Activated B cell treated with CpG ODN at 0.5 μM for 24 hours (primary cell): Measurements from ENCODE around the gene PEF1. TPM values are rescaled to one million over a fixed set of nuclear protein-coding genes. Genes with fewer than 3 reads are reported as not detected.

Experiments used
- ATAC-seq: fragments of 200-7000 bp; cut with Tn5 transposase; one replicate; pipeline ENCODE4 v1.10.0; 2021; ENCODE audit warnings: low read depth, mild to moderate bottlenecking, moderate library complexity
- CTCF ChIA-PET: fragments of 350-600 bp; sonication (Branson Sonifier 250); formaldehyde crosslinking; loops from one replicate; lab custom pipeline; 2021; ENCODE audit warnings: antibody characterized with exemption; lab: Charles Lee
- POLR2A ChIA-PET: fragments of 350-600 bp; sonication (Branson Sonifier 250); formaldehyde crosslinking; loops from one replicate; lab custom pipeline; 2021; ENCODE audit warnings: antibody characterized with exemption; lab: Charles Lee
- DNase-seq: peaks from one replicate; pipeline ENCODE4 v3.0.0; 2022
- H3K27ac Mint-ChIP-seq: one replicate; pipeline ENCODE4 v1.8.0; 2020; ENCODE audit warnings: mixed read lengths
- H3K27me3 Mint-ChIP-seq: one replicate; pipeline ENCODE4 v1.8.0; 2021; ENCODE audit warnings: mixed read lengths
- H3K36me3 Mint-ChIP-seq: one replicate; pipeline ENCODE4 v1.8.0; 2021; ENCODE audit warnings: low read depth, mixed read lengths
- H3K4me1 Mint-ChIP-seq: one replicate; pipeline ENCODE4 v1.8.0; 2021; ENCODE audit warnings: mixed read lengths
- H3K4me3 Mint-ChIP-seq: one replicate; pipeline ENCODE4 v1.8.0; 2020; ENCODE audit warnings: mild to moderate bottlenecking, mixed read lengths
- H3K9me3 Mint-ChIP-seq: one replicate; pipeline ENCODE4 v1.8.0; 2020; ENCODE audit warnings: mixed read lengths
- CTCF ChIP-seq: fragments of 200-600 bp; IDR thresholded peaks from one replicate; pipeline ENCODE4 v1.8.0; 2022; ENCODE audit warnings: antibody characterized with exemption, mild to moderate bottlenecking
- intact Hi-C: fragments of 100-400 bp; cut with micrococcal nuclease; formaldehyde crosslinking; loops from one replicate; pipeline ENCODE4 v1.15.1; 2024
- total RNA-seq: library from RNA; stranded (reverse); gene quantifications from 2 replicates; pipeline ENCODE4 v1.2.3, GENCODE V29; 2022

Gene PEF1
- total RNA-seq, 1 donor from 2014 or later = 58.0 TPM

- Mint-ChIP-seq H3K4me1 (no peaks in the 10 kb centered on the region), H3K27me3 (peaks cover 7% of the 10 kb centered on the region), H3K9me3 (no peaks in the 10 kb centered on the region), H3K27ac (no peak overlapping the region), H3K36me3 (no peaks in the 10 kb centered on the region), H3K4me3 (no peak overlapping the region)
- DNase-seq = no peak
- TF ChIP-seq CTCF = no peak
- POLR2A ChIA-PET = interaction anchor here (0.5 kb wide), 1 partner anchor 83 kb away, joined by 3 read pairs; no protein-coding TSS in a partner anchor
- CTCF ChIA-PET = interaction anchor here (1.0 kb wide), 1 partner anchor 131 kb away, joined by 3 read pairs; no protein-coding TSS in a partner anchor
- intact Hi-C loops = no loop called here
- no peak for ATAC-seq
Measured at GRCh38 chr1:31657972-31658510, 13.4 kb upstream of the PEF1 start.

- ATAC-seq (no peak), DNase-seq (no peak)
- Mint-ChIP-seq H3K4me3 (no peak overlapping the region), H3K27ac (no peak overlapping the region), H3K36me3 (no peaks in the 10 kb centered on the region), H3K27me3 (peaks cover 6% of the 10 kb centered on the region), H3K4me1 (no peaks in the 10 kb centered on the region), H3K9me3 (no peaks in the 10 kb centered on the region)
- intact Hi-C loops = no loop called here
- no peak for TF ChIP-seq CTCF
- CTCF ChIA-PET = interaction anchor here (1.0 kb wide), 1 partner anchor 132 kb away, joined by 3 read pairs; no protein-coding TSS in a partner anchor
- POLR2A ChIA-PET = interaction anchor here (0.5 kb wide), 1 partner anchor 84 kb away, joined by 3 read pairs; no protein-coding TSS in a partner anchor
Measured at GRCh38 chr1:31657020-31657804, 12.5 kb upstream of the PEF1 start.

- H3K27me3 Mint-ChIP-seq = peaks cover 6% of the 10 kb centered on the region
- ChIA-PET POLR2A (no interaction called here), CTCF (no interaction called here)
- intact Hi-C loops = no loop called here
- ATAC-seq = no peak
- no peak for DNase-seq
- H3K36me3 Mint-ChIP-seq = no peaks in the 10 kb centered on the region
- TF ChIP-seq CTCF = no peak
- no peaks in the 10 kb centered on the region for H3K4me1 Mint-ChIP-seq
- no peak overlapping the region for H3K4me3 Mint-ChIP-seq
- no peak overlapping the region for H3K27ac Mint-ChIP-seq
- H3K9me3 Mint-ChIP-seq = no peaks in the 10 kb centered on the region
Measured at GRCh38 chr1:31655756-31656155, 11.1 kb upstream of the PEF1 start.

GRCh38 chr1:31655104-31655503 lies 10.4 kb upstream of the PEF1 start:
- peaks cover 6% of the 10 kb centered on the region for H3K27me3 Mint-ChIP-seq
- intact Hi-C loops = no loop called here
- no peaks in the 10 kb centered on the region for H3K9me3 Mint-ChIP-seq
- no peaks in the 10 kb centered on the region for H3K36me3 Mint-ChIP-seq
- TF ChIP-seq CTCF = no peak
- ChIA-PET POLR2A (no interaction called here), CTCF (no interaction called here)
- H3K27ac Mint-ChIP-seq = no peak overlapping the region
- no peaks in the 10 kb centered on the region for H3K4me1 Mint-ChIP-seq
- no peak for DNase-seq
- no peak overlapping the region for H3K4me3 Mint-ChIP-seq
- no peak for ATAC-seq

- DNase-seq (no peak), ATAC-seq (no peak)
- H3K9me3 Mint-ChIP-seq = no peaks in the 10 kb centered on the region
- H3K27me3 Mint-ChIP-seq = peaks cover 6% of the 10 kb centered on the region
- H3K36me3 Mint-ChIP-seq = no peaks in the 10 kb centered on the region
- no peaks in the 10 kb centered on the region for H3K4me1 Mint-ChIP-seq
- H3K4me3 Mint-ChIP-seq = no peak overlapping the region
- intact Hi-C loops = no loop called here
- CTCF ChIA-PET = no interaction called here
- no peak overlapping the region for H3K27ac Mint-ChIP-seq
- POLR2A ChIA-PET = interaction anchor here (0.7 kb wide), 1 partner anchor 1422 kb away, joined by 5 read pairs; no protein-coding TSS in a partner anchor
- TF ChIP-seq CTCF = no peak
Measured at GRCh38 chr1:31654474-31654776, 9.7 kb upstream of the PEF1 start.
